Hepatocyte (in vitro differentiated cells): ENCODE data around the gene COA8. TPM values are rescaled to one million over a fixed set of nuclear protein-coding genes. Genes with fewer than 3 reads are reported as not detected.

Experiments used
- DNase-seq: peaks from one replicate; pipeline ENCODE4 v3.0.0-alpha.2; 2016; ENCODE audit warnings: low spot score
- H2AFZ ChIP-seq: fragments of 200-600 bp; sonication (generic); 2 replicates; pipeline ENCODE4 v1.6.0; 2016; ENCODE audit warnings: antibody characterized with exemption, mild to moderate bottlenecking
- H3K27ac ChIP-seq: fragments of 200-600 bp; sonication (generic); 2 replicates; pipeline ENCODE4 v1.5.1; 2016; ENCODE audit warnings: mild to moderate bottlenecking
- H3K27me3 ChIP-seq: fragments of 200-600 bp; sonication (generic); 2 replicates; pipeline ENCODE4 v1.6.1; 2016
- H3K36me3 ChIP-seq: fragments of 200-600 bp; sonication (generic); replicated peaks from 2 replicates; pipeline ENCODE4 v1.5.1; 2016; ENCODE audit warnings: low read depth; ENCODE audit not compliant: insufficient read depth
- H3K4me1 ChIP-seq: fragments of 200-600 bp; sonication (generic); 2 replicates; pipeline ENCODE4 v1.5.1; 2016; ENCODE audit warnings: mild to moderate bottlenecking, moderate library complexity; ENCODE audit not compliant: insufficient read depth
- H3K4me2 ChIP-seq: fragments of 200-600 bp; sonication (generic); 2 replicates; pipeline ENCODE4 v1.6.0; 2016
- H3K4me3 ChIP-seq: fragments of 200-600 bp; sonication (generic); 2 replicates; pipeline ENCODE4 v1.5.1; 2016; ENCODE audit warnings: mild to moderate bottlenecking
- H3K79me2 ChIP-seq: fragments of 200-600 bp; sonication (generic); 2 replicates; pipeline ENCODE4 v1.6.0; 2017; ENCODE audit warnings: mild to moderate bottlenecking
- H3K9me2 ChIP-seq: fragments of 200-600 bp; sonication (generic); replicated peaks from 2 replicates; pipeline ENCODE4 v1.6.0; 2017; ENCODE audit warnings: mild to moderate bottlenecking; ENCODE audit not compliant: insufficient read depth
- H3K9me3 ChIP-seq: fragments of 200-600 bp; sonication (generic); 2 replicates; pipeline ENCODE4 v1.5.1; 2016; ENCODE audit warnings: low read depth, mild to moderate bottlenecking
- H4K20me1 ChIP-seq: fragments of 200-600 bp; sonication (generic); 2 replicates; pipeline ENCODE4 v1.6.0; 2016; ENCODE audit warnings: mild to moderate bottlenecking; ENCODE audit not compliant: insufficient read depth, poor library complexity, severe bottlenecking
- EZH2 ChIP-seq: fragments of 200-600 bp; sonication (generic); IDR thresholded peaks from 2 replicates; pipeline ENCODE4 v1.6.1; 2016; ENCODE audit warnings: antibody characterized with exemption, mild to moderate bottlenecking, borderline replicate concordance
- EZH2phosphoT487 ChIP-seq: fragments of 200-600 bp; sonication (generic); IDR thresholded peaks from one replicate; pipeline ENCODE4 v1.6.1; 2018; ENCODE audit warnings: antibody characterized with exemption, mild to moderate bottlenecking, low read depth, moderate library complexity; ENCODE audit not compliant: unreplicated experiment, severe bottlenecking
- WGBS: methylation state at CpG from one replicate; pipeline ENCODE4 v1.1.6; 2016; ENCODE audit warnings: low lambda C conversion rate; ENCODE audit errors: missing lambda C conversion rate; 5-methylcytosine and 5-hydroxymethylcytosine counted together
- polyA plus RNA-seq: library from polyadenylated mRNA; unstranded; fragments of >200 nt; fragmentation: Nextera tagmentation; extraction: Ambion mirVana; gene quantifications from 2 replicates; pipeline ENCODE4 v1.2.1, GENCODE V29; 2016
- total RNA-seq: library from RNA; depleted of rRNA; stranded (reverse); fragments of >200 nt; gene quantifications from 2 replicates; pipeline ENCODE4 v1.2.3, GENCODE V29; 2014
- TF ChIP-seq, protein P1 (sequence below): fragments of 200-600 bp; sonication (generic); IDR thresholded peaks from 2 replicates; pipeline ENCODE4 v1.5.1; 2016; ENCODE audit warnings: antibody characterized with exemption, mild to moderate bottlenecking; ENCODE audit not compliant: poor library complexity

Gene COA8
- total and polyA plus RNA-seq, 2 experiments from 2014 or later, result 58.7 to 68.2 TPM

DNA sequence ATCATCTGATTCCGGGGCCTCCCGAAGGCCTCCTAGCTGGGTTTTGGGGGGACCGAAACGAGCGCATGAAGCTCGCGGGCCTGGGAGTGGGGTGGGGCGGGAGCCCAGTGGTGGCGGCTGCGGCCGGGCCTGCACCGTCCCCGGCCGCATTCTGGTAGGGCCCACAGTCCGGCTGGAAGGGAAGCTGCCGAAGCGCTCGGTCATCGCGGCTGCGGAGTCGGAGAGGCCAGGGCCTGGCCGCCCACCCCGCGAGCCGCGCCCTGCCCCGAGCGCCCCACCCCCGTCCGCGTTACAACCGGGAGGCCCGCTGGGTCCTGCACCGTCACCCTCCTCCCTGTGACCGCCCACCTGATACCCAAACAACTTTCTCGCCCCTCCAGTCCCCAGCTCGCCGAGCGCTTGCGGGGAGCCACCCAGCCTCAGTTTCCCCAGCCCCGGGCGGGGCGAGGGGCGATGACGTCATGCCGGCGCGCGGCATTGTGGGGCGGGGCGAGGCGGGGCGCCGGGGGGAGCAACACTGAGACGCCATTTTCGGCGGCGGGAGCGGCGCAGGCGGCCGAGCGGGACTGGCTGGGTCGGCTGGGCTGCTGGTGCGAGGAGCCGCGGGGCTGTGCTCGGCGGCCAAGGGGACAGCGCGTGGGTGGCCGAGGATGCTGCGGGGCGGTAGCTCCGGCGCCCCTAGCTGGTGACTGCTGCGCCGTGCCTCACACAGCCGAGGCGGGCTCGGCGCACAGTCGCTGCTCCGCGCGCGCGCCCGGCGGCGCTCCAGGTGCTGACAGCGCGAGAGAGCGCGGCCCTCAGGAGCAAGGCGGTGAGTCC, 66.1 kb downstream of the COA8 start, which contains the start of gene KLC1:
TSS of gene KLC1 (plus strand) at position 528 of the 819 bp plus-strand sequence. CDS start 25,354 bp downstream, outside the sequence.
- peak; percentile 90 for DNase-seq
- peaks cover 42% of the 10 kb centered on the region for H4K20me1 ChIP-seq
- H3K4me3 ChIP-seq, result peak within 1 kb of the TSS; percentile 96
- H3K4me2 ChIP-seq, result peak within 1 kb of the TSS; percentile 97
- H2AFZ ChIP-seq, result peak within 1 kb of the TSS; percentile 97
- no peaks in the 10 kb centered on the region for H3K9me3 ChIP-seq
- no peak for TF ChIP-seq EZH2phosphoT487
- no peak for TF ChIP-seq EZH2
- TF ChIP-seq, protein P1, sequence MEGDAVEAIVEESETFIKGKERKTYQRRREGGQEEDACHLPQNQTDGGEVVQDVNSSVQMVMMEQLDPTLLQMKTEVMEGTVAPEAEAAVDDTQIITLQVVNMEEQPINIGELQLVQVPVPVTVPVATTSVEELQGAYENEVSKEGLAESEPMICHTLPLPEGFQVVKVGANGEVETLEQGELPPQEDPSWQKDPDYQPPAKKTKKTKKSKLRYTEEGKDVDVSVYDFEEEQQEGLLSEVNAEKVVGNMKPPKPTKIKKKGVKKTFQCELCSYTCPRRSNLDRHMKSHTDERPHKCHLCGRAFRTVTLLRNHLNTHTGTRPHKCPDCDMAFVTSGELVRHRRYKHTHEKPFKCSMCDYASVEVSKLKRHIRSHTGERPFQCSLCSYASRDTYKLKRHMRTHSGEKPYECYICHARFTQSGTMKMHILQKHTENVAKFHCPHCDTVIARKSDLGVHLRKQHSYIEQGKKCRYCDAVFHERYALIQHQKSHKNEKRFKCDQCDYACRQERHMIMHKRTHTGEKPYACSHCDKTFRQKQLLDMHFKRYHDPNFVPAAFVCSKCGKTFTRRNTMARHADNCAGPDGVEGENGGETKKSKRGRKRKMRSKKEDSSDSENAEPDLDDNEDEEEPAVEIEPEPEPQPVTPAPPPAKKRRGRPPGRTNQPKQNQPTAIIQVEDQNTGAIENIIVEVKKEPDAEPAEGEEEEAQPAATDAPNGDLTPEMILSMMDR, result no peak
- peaks cover 12% of the 10 kb centered on the region for H3K4me1 ChIP-seq
- H3K27me3 ChIP-seq, result no peaks in the 10 kb centered on the region
- peaks cover 48% of the 10 kb centered on the region for H3K79me2 ChIP-seq
- no peaks in the 10 kb centered on the region for H3K36me3 ChIP-seq
- WGBS, result 5% methylated on average over 24 of the region's 97 CpGs
- H3K27ac ChIP-seq, result peak within 1 kb of the TSS; percentile 100
- H3K9me2 ChIP-seq, result no peaks in the 10 kb centered on the region

DNA sequence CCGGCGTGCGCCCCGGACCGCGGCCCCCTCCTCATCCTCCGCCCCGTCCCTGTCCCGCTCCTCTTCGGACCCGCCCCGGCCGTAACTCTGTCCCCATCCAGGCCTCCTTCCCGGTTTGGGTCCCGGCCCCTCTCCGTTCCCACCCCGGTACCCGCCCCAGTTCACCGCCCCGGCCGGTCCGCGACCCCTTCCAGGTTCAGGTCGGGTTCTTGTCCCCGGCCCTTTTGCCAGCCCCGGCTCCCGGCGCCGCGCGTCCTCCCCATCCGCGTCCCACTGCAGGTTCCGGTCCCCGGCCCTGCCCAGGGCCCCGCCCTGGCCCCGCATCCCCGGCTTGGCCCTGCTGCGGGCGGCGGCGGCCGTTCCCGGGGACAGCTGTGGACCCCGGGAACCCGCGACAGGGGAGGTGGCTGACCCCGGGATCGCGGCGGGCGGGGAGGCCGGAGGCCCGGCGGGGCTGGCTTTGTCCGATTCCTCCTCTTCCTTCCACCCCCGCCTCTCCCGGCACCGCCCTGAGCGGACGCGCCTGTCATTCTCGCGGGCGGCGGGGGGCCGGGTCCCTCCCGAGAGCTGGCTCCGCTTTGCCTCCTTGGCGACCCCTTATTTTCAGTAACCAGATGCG, 66.9 kb downstream of the COA8 start:
- H3K79me2 ChIP-seq, result peaks cover 55% of the 10 kb centered on the region
- no peak for TF ChIP-seq EZH2phosphoT487
- TF ChIP-seq, protein P1, result no peak
- TF ChIP-seq EZH2, result no peak
- H3K9me2 ChIP-seq, result no peaks in the 10 kb centered on the region
- no peaks in the 10 kb centered on the region for H3K9me3 ChIP-seq
- H3K4me1 ChIP-seq, result peaks cover 12% of the 10 kb centered on the region
- peak; percentile 60 for DNase-seq
- H3K4me3 ChIP-seq, result peak overlapping the region; percentile 96
- peak overlapping the region; percentile 97 for H3K4me2 ChIP-seq
- peaks cover 49% of the 10 kb centered on the region for H4K20me1 ChIP-seq
- no peaks in the 10 kb centered on the region for H3K36me3 ChIP-seq
- H3K27me3 ChIP-seq, result no peaks in the 10 kb centered on the region
- peak overlapping the region; percentile 100 for H3K27ac ChIP-seq
- 1% methylated on average over 17 of the region's 71 CpGs for WGBS
- peak overlapping the region; percentile 97 for H2AFZ ChIP-seq

DNA sequence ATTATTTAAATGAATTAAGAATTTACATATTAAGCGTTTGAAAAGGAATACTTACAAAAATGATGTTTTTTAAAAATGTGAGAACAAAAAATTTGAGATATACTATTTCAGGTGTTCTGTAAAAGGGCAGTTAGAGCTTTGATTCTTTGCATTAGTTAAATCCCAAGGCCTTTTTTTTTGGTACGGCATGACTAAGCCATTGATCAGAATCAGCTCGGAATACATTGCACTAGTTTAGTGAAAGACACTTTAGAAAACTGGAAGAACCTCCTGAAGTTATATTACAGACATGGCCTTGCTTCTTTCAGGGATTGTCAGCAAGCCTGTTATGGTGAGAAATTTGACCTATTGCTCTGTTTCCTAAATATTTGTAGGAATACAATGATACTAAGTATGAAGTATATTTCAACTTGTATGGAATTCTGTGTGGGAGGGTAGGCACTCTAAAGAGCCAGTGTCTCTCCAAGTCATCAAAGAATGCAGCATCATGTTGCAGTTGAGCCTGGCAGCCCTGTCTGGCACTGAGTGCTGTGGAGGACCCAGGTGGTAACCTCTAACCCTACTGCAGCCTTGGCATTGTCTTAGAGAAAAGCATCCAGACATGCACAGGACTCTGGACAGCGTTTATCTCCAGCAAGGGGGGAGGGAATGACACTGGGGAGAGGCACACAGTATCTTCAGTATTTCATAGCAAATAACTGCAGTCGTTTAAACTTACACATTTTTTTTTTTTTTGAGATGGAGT, 67.8 kb downstream of the COA8 start:
- H3K27ac ChIP-seq, result no peak overlapping the region
- TF ChIP-seq, protein P1, result no peak
- TF ChIP-seq EZH2 (no peak), EZH2phosphoT487 (no peak)
- H4K20me1 ChIP-seq, result peaks cover 57% of the 10 kb centered on the region
- WGBS, result 28% methylated on average over 5 of the region's 5 CpGs
- H3K36me3 ChIP-seq, result no peaks in the 10 kb centered on the region
- peak overlapping the region; percentile 97 for H3K4me2 ChIP-seq
- DNase-seq, result no peak
- H2AFZ ChIP-seq, result no peak overlapping the region
- H3K4me1 ChIP-seq, result peaks cover 12% of the 10 kb centered on the region
- peaks cover 64% of the 10 kb centered on the region for H3K79me2 ChIP-seq
- no peaks in the 10 kb centered on the region for H3K9me3 ChIP-seq
- no peaks in the 10 kb centered on the region for H3K9me2 ChIP-seq
- H3K27me3 ChIP-seq, result no peaks in the 10 kb centered on the region
- H3K4me3 ChIP-seq, result peak overlapping the region; percentile 96
